ENCODE results near the gene RTN1. TPM values are rescaled to one million over a fixed set of nuclear protein-coding genes. Genes with fewer than 3 reads are reported as not detected.
"Not testable (repeated sequence)": the region's sequence is repeated elsewhere in the genome, so short reads cannot be mapped to it uniquely, and the experiment has no call there.

The RTN1 gene
- total RNA-seq, 1 experiment from 2014 or later = 15.9 TPM

GRCh38 chr14:59707778-59708561, 162.6 kb downstream of the RTN1 start:
- DNase-seq (ENCODE audit: low read depth) = no peak

DNA sequence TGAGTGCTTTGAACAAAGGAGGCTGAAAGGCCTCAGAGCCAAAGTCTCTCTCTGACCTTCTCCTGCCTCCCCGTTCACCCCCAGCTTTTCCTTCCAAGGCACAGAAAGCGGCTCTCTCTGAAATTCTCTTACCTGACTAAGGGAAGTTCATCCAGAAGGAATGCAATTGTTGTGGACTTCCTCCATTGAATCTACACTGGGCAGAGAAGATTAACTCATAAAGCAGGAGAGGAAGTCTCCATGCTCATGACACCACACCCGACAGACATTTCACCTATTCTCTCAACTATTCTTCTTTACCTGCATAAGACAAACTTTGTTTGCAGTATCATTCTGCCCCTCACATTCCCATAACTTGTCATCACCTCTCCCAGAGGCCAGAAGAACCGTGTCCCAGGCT, 164.7 kb downstream of the RTN1 start:
- DNase-seq (ENCODE audit: low read depth) = no peak

DNA sequence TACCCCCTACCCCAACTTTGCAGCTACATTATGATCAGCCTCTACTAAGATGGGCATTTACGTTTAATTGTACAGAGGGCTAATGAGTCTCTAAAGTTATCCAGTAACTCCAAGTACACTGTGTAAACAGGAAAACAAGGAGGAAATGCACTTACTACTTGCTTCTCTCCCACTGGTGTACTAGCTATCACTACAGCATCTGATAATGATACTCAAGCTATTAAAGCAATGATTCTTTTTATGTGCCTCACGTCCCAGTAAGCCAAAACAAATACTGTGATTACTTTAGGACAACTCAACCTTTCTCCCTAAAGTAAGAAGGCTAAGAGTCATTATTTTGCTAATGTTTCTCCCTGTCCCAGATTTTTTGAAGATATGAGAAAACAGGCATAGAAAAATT, 165.3 kb downstream of the RTN1 start:
- DNase-seq (ENCODE audit: low read depth) = no peak

DNA sequence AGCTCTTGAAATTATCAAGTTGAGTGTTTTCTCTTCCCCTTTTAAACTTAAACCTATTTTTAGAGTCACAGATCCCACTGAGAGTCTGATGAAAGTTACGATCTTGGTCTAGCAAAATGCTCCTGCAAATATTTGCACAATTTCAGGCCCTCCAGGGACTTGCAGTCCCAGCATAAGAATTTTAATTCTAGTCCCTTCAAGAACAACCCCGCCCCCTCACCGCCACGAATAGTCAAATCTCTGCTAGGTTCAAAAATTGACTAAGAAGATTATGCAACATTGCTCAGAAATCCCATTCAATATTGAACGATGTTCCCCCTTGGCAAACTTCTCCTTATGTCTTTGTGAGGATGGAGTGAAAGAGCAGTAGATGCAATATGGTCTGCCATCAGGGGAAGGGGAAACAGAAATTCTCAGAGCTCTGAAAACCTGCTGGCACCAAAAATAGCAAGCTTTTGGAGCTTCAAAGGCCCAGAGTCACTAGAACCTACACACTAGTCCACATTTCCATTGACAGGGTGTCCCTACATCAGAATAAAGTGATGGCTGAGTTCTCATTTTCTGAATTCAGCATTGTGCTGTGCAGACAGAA, 166.4 kb downstream of the RTN1 start:
- no peak for DNase-seq (ENCODE audit: low read depth)

DNA sequence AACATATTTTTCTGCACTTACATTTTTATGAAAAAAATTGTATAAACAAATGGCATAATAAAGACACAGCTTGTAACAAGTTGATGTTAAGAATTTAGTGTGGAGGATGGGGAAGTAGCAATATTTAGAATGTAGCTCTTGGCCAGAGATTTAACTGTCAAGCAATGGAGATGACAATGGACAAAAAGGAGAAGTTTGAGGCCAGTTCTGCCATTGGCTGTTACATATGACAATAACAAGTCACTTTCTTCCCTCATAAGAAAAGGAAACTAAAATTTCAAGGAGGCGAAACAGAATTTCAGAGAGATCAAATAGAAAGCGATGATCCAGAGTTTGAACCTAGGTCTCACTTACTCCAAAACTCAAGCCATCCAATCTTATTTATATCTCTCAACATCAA, 171.1 kb downstream of the RTN1 start:
- DNase-seq (ENCODE audit: low read depth) = no peak

DNA sequence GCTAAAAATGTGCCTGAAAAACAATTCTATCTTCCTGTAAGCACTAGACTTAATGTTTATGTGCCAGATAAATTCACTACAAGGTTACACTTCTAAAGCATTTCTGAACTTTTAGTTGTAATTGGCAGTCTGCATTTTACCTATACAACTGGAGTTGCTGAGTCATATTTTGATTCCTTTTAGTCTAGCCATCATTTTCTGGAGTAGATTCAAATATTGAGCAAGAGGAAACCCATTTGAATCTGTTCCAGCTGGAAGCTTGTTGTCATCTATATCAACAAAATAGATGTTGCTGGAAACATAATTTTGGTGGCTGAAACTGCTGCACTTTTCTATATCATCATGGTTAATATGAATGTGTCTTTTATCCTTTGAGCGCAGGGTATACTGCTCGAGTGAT, 171.8 kb downstream of the RTN1 start:
- peak; percentile 67 for DNase-seq (ENCODE audit: low read depth)

DNA sequence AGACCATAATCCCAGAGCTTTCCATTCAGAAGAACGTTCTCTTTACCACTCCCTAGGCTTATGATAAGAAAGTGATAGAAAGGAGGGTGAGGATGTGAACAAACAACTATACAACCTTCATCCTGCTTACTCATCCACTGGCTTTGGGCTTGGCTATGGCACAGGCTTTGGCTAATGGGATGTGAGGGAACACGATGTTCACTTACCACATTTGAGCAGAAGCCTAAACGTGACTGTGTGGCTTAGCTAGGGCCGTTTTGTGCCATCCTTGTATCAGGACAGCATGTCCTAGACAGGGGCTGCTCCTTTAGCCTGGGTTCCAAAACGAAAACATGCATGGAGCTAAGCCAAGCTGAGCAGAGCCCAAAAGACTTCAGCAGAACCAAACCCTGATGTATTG, 175.4 kb downstream of the RTN1 start:
- peak; percentile 42 for DNase-seq (ENCODE audit: low read depth)

GRCh38 chr14:59691266-59691665, 179.3 kb downstream of the RTN1 start:
- no peak for DNase-seq (ENCODE audit: low read depth)

DNA sequence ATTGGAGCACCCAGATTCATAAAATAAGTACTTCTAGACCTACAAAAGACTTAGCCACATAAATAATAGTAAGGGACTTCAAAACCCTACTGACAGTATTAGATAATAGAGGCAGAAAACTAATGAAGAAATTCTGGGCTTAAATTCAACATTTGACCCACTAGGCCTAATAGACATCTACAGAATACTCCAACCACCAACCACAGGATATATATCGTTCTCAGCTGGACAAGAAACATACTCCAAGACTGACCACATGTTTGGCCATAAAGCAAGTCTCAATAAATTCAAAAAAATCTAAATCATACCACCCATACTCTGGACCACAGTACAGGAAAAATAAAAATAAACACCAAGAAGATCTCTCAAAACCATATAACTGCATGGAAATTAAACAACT, 180.2 kb downstream of the RTN1 start:
- no peak for DNase-seq (ENCODE audit: low read depth)

- DNase-seq (ENCODE audit: low read depth) = peak; percentile 49
These were observed 182.1 kb downstream of the RTN1 start for GRCh38 chr14:59688224-59689170.

DNA sequence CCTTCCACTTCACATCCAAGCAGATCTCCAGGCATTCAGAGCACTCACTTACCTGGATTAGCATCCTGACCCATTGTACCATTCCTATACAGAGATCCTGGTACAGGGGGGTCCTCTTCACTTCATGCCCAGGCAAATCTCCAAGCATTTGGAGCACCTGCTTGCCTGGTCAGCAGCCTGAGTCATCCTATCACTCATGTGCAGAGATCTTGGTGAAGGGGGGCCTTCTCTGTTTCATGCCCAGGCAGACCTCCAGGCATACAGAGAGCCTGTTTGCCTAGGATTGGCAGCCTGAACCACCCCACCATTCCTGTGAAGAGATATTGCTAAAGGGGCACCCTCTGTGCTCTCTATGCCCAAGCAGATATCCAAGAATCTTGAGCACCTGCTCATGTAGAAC, 182.9 kb downstream of the RTN1 start:
- peak; percentile 30 for DNase-seq (ENCODE audit: low read depth)

- DNase-seq (ENCODE audit: low read depth) = no peak
These were observed 190.7 kb downstream of the RTN1 start for GRCh38 chr14:59679872-59680271.

DNA sequence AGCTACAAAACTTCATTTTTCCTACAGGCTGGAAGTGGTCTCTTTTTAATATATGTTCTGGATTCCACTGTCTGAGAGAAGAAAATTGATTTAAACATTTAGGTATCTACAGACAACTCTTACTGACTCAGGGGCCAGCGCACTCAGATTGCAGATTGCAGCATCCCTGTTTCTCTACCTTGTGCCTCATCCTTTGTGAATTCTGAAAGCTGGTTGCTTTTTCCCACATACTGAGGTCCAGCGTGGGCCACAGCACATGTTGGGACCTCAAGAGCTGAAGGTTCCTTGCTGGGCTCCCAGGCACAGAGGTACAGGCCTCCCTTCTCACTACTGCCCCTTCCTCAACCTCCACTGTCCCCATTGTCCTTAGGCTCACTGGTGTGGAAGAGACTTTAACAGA, 192.2 kb downstream of the RTN1 start:
- DNase-seq (ENCODE audit: low read depth) = no peak

- DNase-seq (ENCODE audit: low read depth) = no peak
These were observed 192.8 kb downstream of the RTN1 start for GRCh38 chr14:59677771-59678231.

- DNase-seq (ENCODE audit: low read depth) = no peak
These were observed 195.2 kb downstream of the RTN1 start for GRCh38 chr14:59675394-59675793.

- DNase-seq (ENCODE audit: low read depth) = peak; percentile 28
These were observed 205.8 kb downstream of the RTN1 start for GRCh38 chr14:59664741-59665140.

DNA sequence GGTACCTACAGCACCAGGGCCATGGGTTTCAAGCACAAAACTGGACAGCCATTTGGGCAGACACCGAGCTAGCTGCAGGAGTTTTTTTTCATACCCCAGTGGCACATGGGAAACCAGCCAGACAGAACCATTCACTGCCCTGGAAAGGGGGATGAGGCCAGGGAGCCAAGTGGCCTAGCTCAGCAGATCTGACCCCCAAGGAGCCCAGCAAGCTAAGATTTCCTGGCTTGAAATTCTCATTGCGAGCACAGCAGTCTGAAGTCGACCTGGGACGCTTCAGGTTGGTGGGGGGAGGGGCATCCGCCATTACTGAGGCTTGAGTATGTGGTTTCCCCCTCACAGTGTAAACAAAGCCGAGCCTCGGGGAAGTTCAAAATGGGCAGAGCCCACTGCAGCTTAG, 212.8 kb downstream of the RTN1 start:
- DNase-seq (ENCODE audit: low read depth) = no peak

- DNase-seq (ENCODE audit: low read depth) = no peak
These were observed 214.1 kb downstream of the RTN1 start for GRCh38 chr14:59656473-59656872.

GRCh38 chr14:59654131-59654530, 216.4 kb downstream of the RTN1 start:
- not testable (repeated sequence) for DNase-seq (ENCODE audit: low read depth)

DNA sequence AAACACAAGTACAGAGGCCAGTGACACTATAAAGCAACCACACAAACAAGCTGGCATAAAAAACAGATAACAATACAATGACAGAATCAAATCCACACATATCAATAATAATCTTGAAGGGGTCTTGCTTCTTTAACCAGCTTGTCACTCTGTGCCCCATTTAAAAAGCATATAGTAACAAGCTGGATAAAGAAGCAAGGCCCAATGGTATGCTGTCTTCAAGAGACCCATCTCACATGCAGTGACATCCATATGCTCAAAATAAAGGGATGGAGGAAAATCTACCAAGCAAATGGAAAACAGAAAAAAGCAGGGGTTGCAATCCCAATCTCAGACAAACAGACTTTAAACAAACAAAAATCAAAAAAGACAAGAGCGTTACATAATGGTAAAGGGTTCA, 223.7 kb downstream of the RTN1 start:
- DNase-seq (ENCODE audit: low read depth) = not testable (repeated sequence)

DNA sequence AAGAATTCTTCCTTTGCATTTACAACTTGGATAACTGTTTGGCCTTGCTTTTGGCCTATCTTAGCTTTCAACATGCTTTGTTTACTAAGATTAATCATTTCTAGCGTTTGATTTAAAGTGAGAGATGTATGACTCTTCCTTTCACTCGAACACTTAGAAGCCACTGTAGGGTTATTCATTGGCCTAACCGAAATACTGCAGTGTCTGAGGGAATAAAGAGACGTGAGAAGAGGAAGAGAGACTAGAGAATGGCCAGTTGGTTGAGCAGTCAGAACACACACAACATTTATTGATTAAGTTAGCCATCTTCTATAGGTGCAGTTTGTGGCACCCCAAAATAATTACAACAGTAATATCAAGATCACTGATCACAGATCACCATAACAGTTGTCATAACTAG, 231.7 kb downstream of the RTN1 start:
- DNase-seq (ENCODE audit: low read depth) = no peak

DNA sequence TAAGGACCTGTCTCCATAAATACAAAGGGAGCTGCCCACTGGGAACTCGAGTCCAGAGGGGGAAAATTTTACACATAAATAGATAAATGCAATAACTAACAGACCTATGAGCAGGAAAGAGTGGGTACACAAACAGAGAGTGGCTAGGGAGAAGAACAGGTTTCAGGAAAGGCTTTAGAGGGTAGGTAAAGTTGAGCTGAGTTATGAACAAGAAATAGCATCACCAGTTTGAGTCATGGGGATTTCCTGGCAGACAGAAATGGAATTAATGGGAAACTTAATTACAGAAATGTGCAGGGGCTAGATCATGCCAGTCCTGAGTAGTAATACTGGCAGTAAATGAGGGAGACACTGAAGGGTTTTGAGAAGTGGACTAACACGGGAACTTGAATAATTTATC, 236.0 kb downstream of the RTN1 start:
- DNase-seq (ENCODE audit: low read depth) = no peak
